Measurements from ENCODE around the gene ADAM10. TPM values are rescaled to one million over a fixed set of nuclear protein-coding genes. Genes with fewer than 3 reads are reported as not detected.

Gene ADAM10
- polyA plus RNA-seq, 3 donors, result 66.0 to 269 (median 149) TPM

DNA sequence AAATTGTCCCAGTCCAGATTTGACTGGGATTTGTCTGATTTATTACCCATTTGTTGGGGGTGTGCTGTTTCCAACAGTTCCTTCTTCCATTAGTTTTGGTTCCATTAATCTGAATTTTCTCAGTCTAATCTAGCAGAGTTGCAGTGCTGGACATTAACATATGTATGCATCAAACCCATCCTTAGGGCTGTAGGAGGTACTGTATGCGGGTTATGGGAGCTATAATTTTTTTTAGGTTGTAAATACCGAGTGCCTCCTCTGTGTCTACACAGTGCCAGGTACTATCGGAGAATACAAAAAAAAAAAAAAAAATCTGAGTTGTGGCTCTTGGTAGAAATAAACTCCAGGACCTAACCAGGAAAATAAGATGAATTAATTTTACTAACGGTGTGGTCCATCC lies 183.9 kb downstream of the ADAM10 start:
- H3K4me1 ChIP-seq (ENCODE audit: control insufficient read depth in 1 of 2, insufficient read depth in 2 of 2, low read length in 2 of 2), result peaks cover 7 to 10% of the 10 kb centered on the region in 2 donors
- H3K4me3 ChIP-seq (replicated peaks in 1 of 3; ENCODE audit: low read depth in 2 of 3, low read length in 3 of 3), result no peak overlapping the region
- Mint-ChIP-seq H3K9me3 (peaks cover 0 to 4% (median 0%) of the 10 kb centered on the region in 7 donors), H3K36me3 (no peaks in the 10 kb centered on the region), H3K4me1 (peaks cover 8% of the 10 kb centered on the region), H3K27me3 (ENCODE audit: low read depth in 3 of 3) (peaks cover 0 to 2% (median 0%) of the 10 kb centered on the region in 3 donors), H3K27ac (peak overlapping the region in 1 of 7 donors; percentile 8), H3K4me3 (no peak overlapping the region)
- no peaks in the 10 kb centered on the region for H3K79me2 ChIP-seq (ENCODE audit: insufficient read depth, low read length)
- no peak overlapping the region for H2AFZ ChIP-seq (ENCODE audit: insufficient read depth, low read depth, low read length, poor library complexity, severe bottlenecking)
- WGBS (ENCODE audit: insufficient coverage), result 100% methylated on average over 2 of the region's 4 CpGs
- no peaks in the 10 kb centered on the region for H4K20me1 ChIP-seq (ENCODE audit: insufficient read depth, low read length)
- H3K27me3 ChIP-seq (ENCODE audit: control insufficient read depth in 2 of 2, insufficient read depth in 2 of 2, low read length in 2 of 2), result no peaks in the 10 kb centered on the region
- H3K36me3 ChIP-seq (replicated peaks in 1 of 2; ENCODE audit: control insufficient read depth in 1 of 2, insufficient read depth in 2 of 2, low read length in 2 of 2), result no peaks in the 10 kb centered on the region
- peaks cover 0 to 2% of the 10 kb centered on the region in 2 donors for H3K9me3 ChIP-seq (replicated peaks in 1 of 2; ENCODE audit: control insufficient read depth in 1 of 2, insufficient read depth in 1 of 2, low read length in 2 of 2)
- H3K27ac ChIP-seq (ENCODE audit: low read depth in 1 of 2, low read length in 2 of 2), result no peak overlapping the region
- no peak overlapping the region for H3K4me2 ChIP-seq (replicated peaks; ENCODE audit: extremely low read depth, low read length, poor library complexity, severe bottlenecking)
- intact Hi-C loops (cut with micrococcal nuclease), result no loop called here
- DNase-seq, result no peak
- TF ChIP-seq, protein P1, sequence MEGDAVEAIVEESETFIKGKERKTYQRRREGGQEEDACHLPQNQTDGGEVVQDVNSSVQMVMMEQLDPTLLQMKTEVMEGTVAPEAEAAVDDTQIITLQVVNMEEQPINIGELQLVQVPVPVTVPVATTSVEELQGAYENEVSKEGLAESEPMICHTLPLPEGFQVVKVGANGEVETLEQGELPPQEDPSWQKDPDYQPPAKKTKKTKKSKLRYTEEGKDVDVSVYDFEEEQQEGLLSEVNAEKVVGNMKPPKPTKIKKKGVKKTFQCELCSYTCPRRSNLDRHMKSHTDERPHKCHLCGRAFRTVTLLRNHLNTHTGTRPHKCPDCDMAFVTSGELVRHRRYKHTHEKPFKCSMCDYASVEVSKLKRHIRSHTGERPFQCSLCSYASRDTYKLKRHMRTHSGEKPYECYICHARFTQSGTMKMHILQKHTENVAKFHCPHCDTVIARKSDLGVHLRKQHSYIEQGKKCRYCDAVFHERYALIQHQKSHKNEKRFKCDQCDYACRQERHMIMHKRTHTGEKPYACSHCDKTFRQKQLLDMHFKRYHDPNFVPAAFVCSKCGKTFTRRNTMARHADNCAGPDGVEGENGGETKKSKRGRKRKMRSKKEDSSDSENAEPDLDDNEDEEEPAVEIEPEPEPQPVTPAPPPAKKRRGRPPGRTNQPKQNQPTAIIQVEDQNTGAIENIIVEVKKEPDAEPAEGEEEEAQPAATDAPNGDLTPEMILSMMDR (IDR thresholded peaks at IDR 0.05), result no peak
- no peak overlapping the region for H3K9ac ChIP-seq (ENCODE audit: insufficient read depth, low read length, poor library complexity, severe bottlenecking)

DNA sequence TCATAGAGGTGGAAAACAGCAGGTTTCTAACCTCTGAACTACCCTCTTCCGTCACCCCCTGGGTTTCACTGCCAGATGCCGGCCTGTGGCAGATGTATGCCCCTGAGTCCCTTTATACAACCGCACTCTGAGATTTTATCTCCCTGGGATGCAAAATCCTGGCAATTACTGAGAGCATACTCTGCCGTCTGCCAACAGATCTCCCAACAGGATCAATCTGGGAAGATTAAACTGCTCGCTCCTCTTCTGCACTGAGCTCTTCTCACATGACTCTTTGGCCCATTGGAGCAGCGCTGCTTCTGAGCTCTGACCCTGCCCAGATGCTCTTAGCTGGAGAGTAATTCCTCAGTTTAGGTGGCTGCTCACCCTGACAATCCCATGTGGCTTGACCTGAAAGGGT lies 184.5 kb downstream of the ADAM10 start:
- no peak for DNase-seq
- Histone ChIP-seq H3K4me1 (ENCODE audit: control insufficient read depth in 1 of 2, insufficient read depth in 2 of 2, low read length in 2 of 2) (peaks cover 7 to 10% of the 10 kb centered on the region in 2 donors), H3K27ac (ENCODE audit: low read depth in 1 of 2, low read length in 2 of 2) (no peak overlapping the region), H3K36me3 (replicated peaks in 1 of 2; ENCODE audit: control insufficient read depth in 1 of 2, insufficient read depth in 2 of 2, low read length in 2 of 2) (no peaks in the 10 kb centered on the region), H3K9me3 (replicated peaks in 1 of 2; ENCODE audit: control insufficient read depth in 1 of 2, insufficient read depth in 1 of 2, low read length in 2 of 2) (peaks cover 0 to 2% of the 10 kb centered on the region in 2 donors), H3K27me3 (ENCODE audit: control insufficient read depth in 2 of 2, insufficient read depth in 2 of 2, low read length in 2 of 2) (no peaks in the 10 kb centered on the region), H4K20me1 (ENCODE audit: insufficient read depth, low read length) (no peaks in the 10 kb centered on the region), H3K79me2 (ENCODE audit: insufficient read depth, low read length) (no peaks in the 10 kb centered on the region), H3K4me2 (replicated peaks; ENCODE audit: extremely low read depth, low read length, poor library complexity, severe bottlenecking) (no peak overlapping the region), H2AFZ (ENCODE audit: insufficient read depth, low read depth, low read length, poor library complexity, severe bottlenecking) (no peak overlapping the region), H3K9ac (ENCODE audit: insufficient read depth, low read length, poor library complexity, severe bottlenecking) (no peak overlapping the region), H3K4me3 (replicated peaks in 1 of 3; ENCODE audit: low read depth in 2 of 3, low read length in 3 of 3) (no peak overlapping the region)
- Mint-ChIP-seq H3K27me3 (ENCODE audit: low read depth in 3 of 3) (peaks cover 0 to 2% (median 0%) of the 10 kb centered on the region in 3 donors), H3K27ac (no peak overlapping the region), H3K9me3 (peaks cover 0 to 4% (median 0%) of the 10 kb centered on the region in 7 donors), H3K36me3 (no peaks in the 10 kb centered on the region), H3K4me3 (no peak overlapping the region), H3K4me1 (peaks cover 8% of the 10 kb centered on the region)
- WGBS (ENCODE audit: insufficient coverage), result 99% methylated on average over 5 of the region's 6 CpGs
- TF ChIP-seq, protein P1 (IDR thresholded peaks at IDR 0.05), result no peak
- intact Hi-C loops (cut with micrococcal nuclease), result no loop called here
